ENCODE results near the gene GEMIN4.

GRCh38 chr17:744937-745336 is 7.1 kb downstream of the GEMIN4 start:
- TF ChIP-seq CTCF (IDR thresholded peaks at IDR 0.05; ENCODE audit: low read depth, low read length, missing input control): no peak
- TF ChIP-seq JUND (IDR thresholded peaks at IDR 0.05): no peak
- TF ChIP-seq FOXA1 (IDR thresholded peaks at IDR 0.05): no peak
- TF ChIP-seq, protein P1, sequence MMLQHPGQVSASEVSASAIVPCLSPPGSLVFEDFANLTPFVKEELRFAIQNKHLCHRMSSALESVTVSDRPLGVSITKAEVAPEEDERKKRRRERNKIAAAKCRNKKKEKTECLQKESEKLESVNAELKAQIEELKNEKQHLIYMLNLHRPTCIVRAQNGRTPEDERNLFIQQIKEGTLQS (IDR thresholded peaks at IDR 0.05): no peak
- no peak for TF ChIP-seq RAD21 (IDR thresholded peaks at IDR 0.05)
- TF ChIP-seq TAF1 (conservative IDR thresholded peaks at IDR 0.05): no peak
- no peak for TF ChIP-seq SP1 (IDR thresholded peaks at IDR 0.05)
- TF ChIP-seq, protein P2, sequence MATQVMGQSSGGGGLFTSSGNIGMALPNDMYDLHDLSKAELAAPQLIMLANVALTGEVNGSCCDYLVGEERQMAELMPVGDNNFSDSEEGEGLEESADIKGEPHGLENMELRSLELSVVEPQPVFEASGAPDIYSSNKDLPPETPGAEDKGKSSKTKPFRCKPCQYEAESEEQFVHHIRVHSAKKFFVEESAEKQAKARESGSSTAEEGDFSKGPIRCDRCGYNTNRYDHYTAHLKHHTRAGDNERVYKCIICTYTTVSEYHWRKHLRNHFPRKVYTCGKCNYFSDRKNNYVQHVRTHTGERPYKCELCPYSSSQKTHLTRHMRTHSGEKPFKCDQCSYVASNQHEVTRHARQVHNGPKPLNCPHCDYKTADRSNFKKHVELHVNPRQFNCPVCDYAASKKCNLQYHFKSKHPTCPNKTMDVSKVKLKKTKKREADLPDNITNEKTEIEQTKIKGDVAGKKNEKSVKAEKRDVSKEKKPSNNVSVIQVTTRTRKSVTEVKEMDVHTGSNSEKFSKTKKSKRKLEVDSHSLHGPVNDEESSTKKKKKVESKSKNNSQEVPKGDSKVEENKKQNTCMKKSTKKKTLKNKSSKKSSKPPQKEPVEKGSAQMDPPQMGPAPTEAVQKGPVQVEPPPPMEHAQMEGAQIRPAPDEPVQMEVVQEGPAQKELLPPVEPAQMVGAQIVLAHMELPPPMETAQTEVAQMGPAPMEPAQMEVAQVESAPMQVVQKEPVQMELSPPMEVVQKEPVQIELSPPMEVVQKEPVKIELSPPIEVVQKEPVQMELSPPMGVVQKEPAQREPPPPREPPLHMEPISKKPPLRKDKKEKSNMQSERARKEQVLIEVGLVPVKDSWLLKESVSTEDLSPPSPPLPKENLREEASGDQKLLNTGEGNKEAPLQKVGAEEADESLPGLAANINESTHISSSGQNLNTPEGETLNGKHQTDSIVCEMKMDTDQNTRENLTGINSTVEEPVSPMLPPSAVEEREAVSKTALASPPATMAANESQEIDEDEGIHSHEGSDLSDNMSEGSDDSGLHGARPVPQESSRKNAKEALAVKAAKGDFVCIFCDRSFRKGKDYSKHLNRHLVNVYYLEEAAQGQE (IDR thresholded peaks at IDR 0.05): no peak
- TF ChIP-seq, protein P3, sequence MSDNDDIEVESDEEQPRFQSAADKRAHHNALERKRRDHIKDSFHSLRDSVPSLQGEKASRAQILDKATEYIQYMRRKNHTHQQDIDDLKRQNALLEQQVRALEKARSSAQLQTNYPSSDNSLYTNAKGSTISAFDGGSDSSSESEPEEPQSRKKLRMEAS (IDR thresholded peaks at IDR 0.05): no peak
- no peak for TF ChIP-seq YY1 (IDR thresholded peaks at IDR 0.05)
- TF ChIP-seq RXRA (IDR thresholded peaks at IDR 0.05): no peak
- TF ChIP-seq, protein P4, sequence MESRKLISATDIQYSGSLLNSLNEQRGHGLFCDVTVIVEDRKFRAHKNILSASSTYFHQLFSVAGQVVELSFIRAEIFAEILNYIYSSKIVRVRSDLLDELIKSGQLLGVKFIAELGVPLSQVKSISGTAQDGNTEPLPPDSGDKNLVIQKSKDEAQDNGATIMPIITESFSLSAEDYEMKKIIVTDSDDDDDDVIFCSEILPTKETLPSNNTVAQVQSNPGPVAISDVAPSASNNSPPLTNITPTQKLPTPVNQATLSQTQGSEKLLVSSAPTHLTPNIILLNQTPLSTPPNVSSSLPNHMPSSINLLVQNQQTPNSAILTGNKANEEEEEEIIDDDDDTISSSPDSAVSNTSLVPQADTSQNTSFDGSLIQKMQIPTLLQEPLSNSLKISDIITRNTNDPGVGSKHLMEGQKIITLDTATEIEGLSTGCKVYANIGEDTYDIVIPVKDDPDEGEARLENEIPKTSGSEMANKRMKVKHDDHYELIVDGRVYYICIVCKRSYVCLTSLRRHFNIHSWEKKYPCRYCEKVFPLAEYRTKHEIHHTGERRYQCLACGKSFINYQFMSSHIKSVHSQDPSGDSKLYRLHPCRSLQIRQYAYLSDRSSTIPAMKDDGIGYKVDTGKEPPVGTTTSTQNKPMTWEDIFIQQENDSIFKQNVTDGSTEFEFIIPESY (IDR thresholded peaks at IDR 0.05): no peak
- no peak for TF ChIP-seq FOXA2 (IDR thresholded peaks at IDR 0.05)
